Left ventricle myocardium inferior (tissue), 1 donor: ENCODE measurements around the gene XIRP2. TPM values are rescaled to one million over a fixed set of nuclear protein-coding genes. Genes with fewer than 3 reads are reported as not detected.

Experiments used
- DNase-seq: peaks from one replicate; pipeline ENCODE4 v3.0.0-alpha.2; 2020
- H3K27ac ChIP-seq: fragments of 200-600 bp; replicated peaks from 2 replicates; pipeline ENCODE4 v1.8.0; 2021
- H3K27me3 ChIP-seq: fragments of 200-600 bp; 2 replicates; pipeline ENCODE4 v1.8.0; 2021; ENCODE audit warnings: low read depth
- H3K36me3 ChIP-seq: fragments of 200-600 bp; 2 replicates; pipeline ENCODE4 v1.8.0; 2021
- H3K4me1 ChIP-seq: fragments of 200-600 bp; 2 replicates; pipeline ENCODE4 v1.8.0; 2021
- H3K4me3 ChIP-seq: fragments of 200-600 bp; 2 replicates; pipeline ENCODE4 v1.8.0; 2021; ENCODE audit warnings: mild to moderate bottlenecking, moderate library complexity
- H3K9me3 ChIP-seq: fragments of 200-600 bp; replicated peaks from 2 replicates; pipeline ENCODE4 v1.8.0; 2021
- CTCF ChIP-seq: fragments of 200-600 bp; IDR thresholded peaks from 2 replicates; pipeline ENCODE4 v1.8.0; 2021; ENCODE audit warnings: antibody characterized with exemption, mild to moderate bottlenecking, borderline replicate concordance
- intact Hi-C: fragments of 100-400 bp; cut with micrococcal nuclease; formaldehyde crosslinking; loops from one replicate; pipeline ENCODE4 v1.11.0; 2022
- total RNA-seq: library from RNA; stranded (reverse); fragmentation: NEBNext Ultra II Directional; extraction: Animal tissue kit (Norgen Biotek cat#: 25700); gene quantifications from one replicate; pipeline ENCODE4 v1.2.1, GENCODE V29; 2021
- donor health status: DM: no; HTN: yes; CAD: no; lungs with severe emphysema.

Gene XIRP2
- total RNA-seq, 1 donor from 2014 or later = 364 TPM

DNA sequence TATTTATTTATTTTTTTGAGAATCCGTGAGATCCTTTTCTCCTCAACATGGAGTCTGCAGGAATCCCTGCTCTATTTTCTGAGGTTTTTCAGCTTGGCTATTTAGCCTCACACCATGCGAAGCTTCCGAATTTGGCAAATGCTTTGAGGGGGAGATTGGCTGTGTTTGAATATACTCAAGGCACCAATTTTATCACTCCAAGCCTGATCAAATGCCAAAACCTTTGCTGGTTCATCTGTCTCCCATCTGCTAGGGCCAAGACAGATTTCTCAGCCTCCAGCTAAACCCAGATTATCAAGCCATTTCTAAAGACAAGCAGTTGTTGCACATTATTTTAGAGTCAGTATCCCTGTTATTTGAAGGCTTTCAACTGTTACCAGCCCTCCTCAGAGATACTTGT, 295.7 kb downstream of the XIRP2 start:
- Histone ChIP-seq H3K4me1 (peaks cover 25% of the 10 kb centered on the region), H3K27me3 (no peaks in the 10 kb centered on the region), H3K9me3 (no peaks in the 10 kb centered on the region), H3K27ac (no peak overlapping the region), H3K4me3 (no peak overlapping the region), H3K36me3 (no peaks in the 10 kb centered on the region)
- no peak for DNase-seq
- intact Hi-C loops = no loop called here
- no peak for TF ChIP-seq CTCF

DNA sequence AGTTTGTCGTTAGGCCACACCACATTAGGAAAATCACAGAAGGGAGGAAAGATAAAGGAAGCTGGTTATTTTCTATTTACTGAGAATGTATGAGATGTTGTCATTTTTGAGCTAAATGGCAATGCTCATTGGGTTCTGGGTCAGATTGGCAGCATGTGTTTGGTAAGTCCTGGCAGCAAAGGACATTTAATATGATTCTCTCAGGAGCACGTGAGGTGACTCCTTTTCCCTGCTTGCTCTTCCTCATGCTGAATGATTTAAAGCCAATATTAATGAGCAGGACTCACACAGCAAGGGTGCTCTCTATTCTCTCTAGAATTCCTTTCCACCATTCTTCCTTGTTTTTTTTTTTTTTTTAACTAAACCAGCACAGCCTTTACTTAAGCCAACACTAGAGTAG, 298.2 kb downstream of the XIRP2 start:
- TF ChIP-seq CTCF = no peak
- no peaks in the 10 kb centered on the region for H3K9me3 ChIP-seq
- intact Hi-C loops = no loop called here
- no peak for DNase-seq
- no peaks in the 10 kb centered on the region for H3K36me3 ChIP-seq
- peaks cover 46% of the 10 kb centered on the region for H3K4me1 ChIP-seq
- H3K4me3 ChIP-seq = no peak overlapping the region
- H3K27me3 ChIP-seq = no peaks in the 10 kb centered on the region
- peak overlapping the region; percentile 81 for H3K27ac ChIP-seq

DNA sequence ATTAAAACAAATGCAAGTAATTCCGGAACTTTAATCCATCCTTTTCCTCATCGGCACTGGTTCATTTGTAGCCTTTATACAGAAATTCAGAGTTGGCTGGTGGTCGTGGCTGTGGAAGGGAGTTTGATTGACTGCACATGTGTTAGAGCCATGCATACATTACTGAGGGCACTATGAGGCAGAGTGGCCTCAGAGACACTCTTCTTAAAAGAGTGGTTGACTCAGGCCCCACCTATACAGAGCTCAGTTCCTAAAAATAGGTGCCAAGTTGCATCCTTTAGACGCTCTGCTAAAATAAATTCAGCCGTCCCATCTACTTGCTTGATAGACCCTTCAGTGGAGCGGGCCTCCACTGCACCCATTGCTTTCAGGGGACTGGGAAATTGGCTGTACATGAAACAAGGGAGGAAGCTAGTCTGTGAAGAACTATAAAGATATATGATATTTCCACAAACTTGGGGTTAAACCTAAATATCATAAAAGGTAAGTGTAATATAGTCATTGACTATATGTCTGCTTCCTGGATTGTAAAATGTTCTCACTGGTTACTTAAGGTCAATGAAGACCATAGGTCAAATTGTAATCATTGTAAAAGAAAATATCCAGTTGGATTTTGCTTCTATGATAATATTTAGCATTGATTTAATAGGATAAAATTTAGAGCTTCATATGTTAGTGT, 298.9 kb downstream of the XIRP2 start:
- Histone ChIP-seq H3K4me1 (peaks cover 49% of the 10 kb centered on the region), H3K4me3 (peak overlapping the region; percentile 62), H3K9me3 (no peaks in the 10 kb centered on the region), H3K27ac (peak overlapping the region; percentile 81), H3K27me3 (no peaks in the 10 kb centered on the region), H3K36me3 (no peaks in the 10 kb centered on the region)
- no peak for DNase-seq
- intact Hi-C loops = no loop called here
- TF ChIP-seq CTCF = no peak

DNA sequence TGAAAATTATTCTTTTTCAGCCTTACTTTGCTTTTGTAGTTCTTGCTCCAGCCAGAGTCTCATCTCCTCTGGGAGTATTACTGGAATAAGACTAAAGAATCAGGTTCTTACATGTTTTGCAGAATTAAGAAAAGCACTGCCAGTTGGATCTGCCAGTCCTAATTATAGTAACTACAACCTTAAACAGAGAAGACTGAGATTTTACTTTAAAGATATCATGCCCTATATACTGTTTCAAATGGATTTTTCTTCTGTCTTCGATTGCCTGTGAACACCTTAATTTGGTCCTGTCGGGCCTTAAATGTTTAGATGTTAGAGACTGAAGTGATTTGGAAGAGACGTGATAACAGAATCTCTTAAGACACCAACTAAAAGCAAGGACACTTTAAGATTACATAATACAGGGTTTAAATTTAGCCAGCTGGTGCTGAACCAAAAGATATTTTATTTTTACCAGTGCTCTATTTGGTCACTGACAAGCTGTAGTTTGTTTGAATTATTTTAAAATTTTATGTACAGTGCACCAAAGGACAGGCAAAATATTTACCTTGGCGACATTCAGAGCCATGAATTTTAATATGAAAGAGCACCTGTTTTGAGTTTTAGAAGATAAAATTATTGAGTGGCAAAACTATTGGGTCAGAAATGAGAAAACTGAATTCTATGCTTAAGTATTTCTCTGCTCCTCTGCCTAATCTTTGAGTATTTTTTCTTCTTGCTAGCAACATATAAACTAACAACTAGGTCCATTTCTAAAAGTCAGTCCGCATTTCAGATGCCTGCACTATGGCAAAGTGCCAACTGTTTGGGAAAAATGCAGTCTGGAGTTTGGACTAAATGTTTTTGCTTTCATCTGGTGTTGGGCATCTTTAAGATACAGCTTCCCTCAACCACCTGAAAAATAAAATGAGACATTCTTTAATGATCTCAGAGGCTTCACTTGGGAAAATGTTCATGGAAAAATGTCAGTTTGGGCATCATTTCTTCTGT, 300.0 kb downstream of the XIRP2 start:
- Histone ChIP-seq H3K4me3 (peak overlapping the region; percentile 62), H3K27ac (peak overlapping the region; percentile 81), H3K4me1 (peaks cover 56% of the 10 kb centered on the region), H3K27me3 (no peaks in the 10 kb centered on the region), H3K9me3 (no peaks in the 10 kb centered on the region), H3K36me3 (no peaks in the 10 kb centered on the region)
- no peak for TF ChIP-seq CTCF
- DNase-seq = no peak
- intact Hi-C loops = no loop called here

- Histone ChIP-seq H3K27me3 (no peaks in the 10 kb centered on the region), H3K9me3 (no peaks in the 10 kb centered on the region), H3K4me3 (peak overlapping the region; percentile 62), H3K4me1 (peaks cover 66% of the 10 kb centered on the region), H3K27ac (peak overlapping the region; percentile 81), H3K36me3 (no peaks in the 10 kb centered on the region)
- intact Hi-C loops = no loop called here
- no peak for TF ChIP-seq CTCF
- peak; percentile 19 for DNase-seq
These were observed 301.8 kb downstream of the XIRP2 start for GRCh38 chr2:167190053-167190452.
